DOHH2 (cell line): ENCODE results near the gene TMEM214.

Source experiments
- H3F3A ChIP-seq: fragments of 200-600 bp; sonication (generic), shearing (Covaris generic); 2 replicates; pipeline ENCODE4 v1.6.0; 2016; ENCODE audit warnings: antibody characterized with exemption, mild to moderate bottlenecking; ENCODE audit not compliant: control insufficient read depth, insufficient read depth
- H3K27ac ChIP-seq: fragments of 200-600 bp; sonication (generic); 2 replicates; pipeline ENCODE4 v1.5.1; 2014; ENCODE audit warnings: low read depth, mild to moderate bottlenecking, low read length, moderate library complexity
- H3K27me3 ChIP-seq: fragments of 200-600 bp; sonication (generic); 2 replicates; pipeline ENCODE4 v1.6.1; 2014; ENCODE audit warnings: mild to moderate bottlenecking, low read length, mixed read lengths; ENCODE audit not compliant: control insufficient read depth
- H3K36me3 ChIP-seq: fragments of 200-600 bp; sonication (generic); 2 replicates; pipeline ENCODE4 v1.6.1; 2014; ENCODE audit warnings: mild to moderate bottlenecking, low read length, moderate library complexity, mixed read lengths; ENCODE audit not compliant: control insufficient read depth
- H3K4me1 ChIP-seq: fragments of 200-600 bp; sonication (generic); 2 replicates; pipeline ENCODE4 v1.6.1; 2014; ENCODE audit warnings: mild to moderate bottlenecking, low read length, mixed read lengths; ENCODE audit not compliant: control insufficient read depth
- H3K4me2 ChIP-seq: fragments of 200-600 bp; sonication (generic); 2 replicates; pipeline ENCODE4 v1.6.0; 2014; ENCODE audit warnings: mild to moderate bottlenecking, low read length, moderate library complexity
- H3K4me3 ChIP-seq: fragments of 200-600 bp; sonication (generic); 2 replicates; pipeline ENCODE4 v1.5.1; 2014; ENCODE audit warnings: mild to moderate bottlenecking, low read length, mixed read lengths
- H3K79me2 ChIP-seq: fragments of 200-600 bp; sonication (generic); 2 replicates; pipeline ENCODE4 v1.6.1; 2014; ENCODE audit warnings: mild to moderate bottlenecking, low read length, mixed read lengths; ENCODE audit not compliant: control insufficient read depth
- H3K9me2 ChIP-seq: fragments of 200-600 bp; sonication (generic); replicated peaks from 2 replicates; pipeline ENCODE4 v1.6.1; 2014; ENCODE audit warnings: mild to moderate bottlenecking, low read length, mixed read lengths; ENCODE audit not compliant: control insufficient read depth
- H3K9me3 ChIP-seq: fragments of 200-600 bp; sonication (generic); 2 replicates; pipeline ENCODE4 v1.6.1; 2014; ENCODE audit warnings: antibody characterized with exemption, low read length, mixed read lengths; ENCODE audit not compliant: control insufficient read depth, insufficient read depth
- H4K20me1 ChIP-seq: fragments of 200-600 bp; sonication (generic); 2 replicates; pipeline ENCODE4 v1.6.0; 2014; ENCODE audit warnings: low read depth, mild to moderate bottlenecking, antibody characterized with exemption, low read length, moderate library complexity; ENCODE audit not compliant: control insufficient read depth, insufficient read depth
- EZH2phosphoT487 ChIP-seq: fragments of 200-600 bp; sonication (generic); IDR thresholded peaks from 2 replicates; pipeline ENCODE4 v1.6.1; 2017; ENCODE audit warnings: borderline replicate concordance, mild to moderate bottlenecking, antibody characterized with exemption, low read length, moderate library complexity, mixed read lengths
- TF ChIP-seq, protein P1 (sequence below): fragments of 200-600 bp; sonication (generic); IDR thresholded peaks from one replicate; pipeline ENCODE4 v1.5.1; 2014; ENCODE audit warnings: antibody characterized with exemption, mild to moderate bottlenecking, low read depth, low read length; ENCODE audit not compliant: poor library complexity, severe bottlenecking

Gene TMEM214

GRCh38 chr2:27000228-27000627, 32.5 kb upstream of the TMEM214 start:
- Histone ChIP-seq H3K27ac (no peak overlapping the region), H3K4me3 (no peak overlapping the region), H3K79me2 (no peaks in the 10 kb centered on the region), H3K4me2 (no peak overlapping the region), H3K4me1 (no peaks in the 10 kb centered on the region), H3F3A (no peaks in the 10 kb centered on the region), H3K36me3 (no peaks in the 10 kb centered on the region), H3K9me2 (no peaks in the 10 kb centered on the region), H3K9me3 (no peaks in the 10 kb centered on the region), H4K20me1 (no peaks in the 10 kb centered on the region), H3K27me3 (peaks cover 28% of the 10 kb centered on the region)
- TF ChIP-seq, protein P1, sequence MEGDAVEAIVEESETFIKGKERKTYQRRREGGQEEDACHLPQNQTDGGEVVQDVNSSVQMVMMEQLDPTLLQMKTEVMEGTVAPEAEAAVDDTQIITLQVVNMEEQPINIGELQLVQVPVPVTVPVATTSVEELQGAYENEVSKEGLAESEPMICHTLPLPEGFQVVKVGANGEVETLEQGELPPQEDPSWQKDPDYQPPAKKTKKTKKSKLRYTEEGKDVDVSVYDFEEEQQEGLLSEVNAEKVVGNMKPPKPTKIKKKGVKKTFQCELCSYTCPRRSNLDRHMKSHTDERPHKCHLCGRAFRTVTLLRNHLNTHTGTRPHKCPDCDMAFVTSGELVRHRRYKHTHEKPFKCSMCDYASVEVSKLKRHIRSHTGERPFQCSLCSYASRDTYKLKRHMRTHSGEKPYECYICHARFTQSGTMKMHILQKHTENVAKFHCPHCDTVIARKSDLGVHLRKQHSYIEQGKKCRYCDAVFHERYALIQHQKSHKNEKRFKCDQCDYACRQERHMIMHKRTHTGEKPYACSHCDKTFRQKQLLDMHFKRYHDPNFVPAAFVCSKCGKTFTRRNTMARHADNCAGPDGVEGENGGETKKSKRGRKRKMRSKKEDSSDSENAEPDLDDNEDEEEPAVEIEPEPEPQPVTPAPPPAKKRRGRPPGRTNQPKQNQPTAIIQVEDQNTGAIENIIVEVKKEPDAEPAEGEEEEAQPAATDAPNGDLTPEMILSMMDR = no peak
- TF ChIP-seq EZH2phosphoT487 = no peak

DNA sequence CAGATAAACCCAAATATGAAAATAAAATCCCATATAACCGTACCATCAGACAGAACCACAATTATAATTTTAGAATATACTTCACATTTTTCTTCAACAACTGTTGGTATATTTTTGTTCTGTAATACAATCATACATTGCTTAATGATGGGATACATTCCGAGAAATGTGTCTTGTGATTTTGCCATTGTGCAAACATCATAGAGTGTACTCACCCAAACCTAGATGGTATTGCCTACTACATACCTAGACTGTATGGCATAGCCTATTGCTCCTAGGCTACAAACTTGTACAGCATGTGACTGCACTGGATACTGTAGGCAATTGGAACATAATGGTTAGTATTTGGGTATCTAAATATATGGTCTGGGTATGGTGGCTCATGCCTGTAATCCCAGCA, 31.8 kb upstream of the TMEM214 start:
- no peaks in the 10 kb centered on the region for H3K79me2 ChIP-seq
- no peaks in the 10 kb centered on the region for H3F3A ChIP-seq
- H4K20me1 ChIP-seq = no peaks in the 10 kb centered on the region
- no peaks in the 10 kb centered on the region for H3K9me2 ChIP-seq
- no peak overlapping the region for H3K4me3 ChIP-seq
- TF ChIP-seq, protein P1 = no peak
- TF ChIP-seq EZH2phosphoT487 = no peak
- no peaks in the 10 kb centered on the region for H3K4me1 ChIP-seq
- no peak overlapping the region for H3K27ac ChIP-seq
- no peaks in the 10 kb centered on the region for H3K9me3 ChIP-seq
- H3K4me2 ChIP-seq = no peak overlapping the region
- H3K27me3 ChIP-seq = peaks cover 32% of the 10 kb centered on the region
- no peaks in the 10 kb centered on the region for H3K36me3 ChIP-seq

DNA sequence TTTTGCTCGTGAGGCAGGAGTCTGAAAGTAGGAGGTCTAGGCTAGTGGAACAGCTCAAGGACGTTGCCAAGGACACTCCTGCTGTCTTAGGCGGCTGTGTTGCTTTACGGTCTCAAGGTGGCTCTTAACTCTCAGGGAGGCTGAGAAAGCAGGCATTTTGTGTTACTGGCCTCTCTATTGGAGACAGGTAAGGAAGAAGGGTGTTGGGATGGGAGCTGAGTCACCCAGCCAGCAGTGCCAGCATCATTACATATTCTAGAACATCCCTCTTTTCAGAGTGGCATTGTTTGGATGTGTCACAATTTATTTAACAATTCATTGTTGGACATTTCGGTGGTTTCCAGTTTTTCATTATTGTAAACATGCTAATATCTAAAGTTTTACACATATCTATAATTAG, 30.8 kb upstream of the TMEM214 start:
- Histone ChIP-seq H3F3A (no peaks in the 10 kb centered on the region), H3K9me2 (no peaks in the 10 kb centered on the region), H3K36me3 (no peaks in the 10 kb centered on the region), H3K4me1 (no peaks in the 10 kb centered on the region), H3K9me3 (no peaks in the 10 kb centered on the region), H3K79me2 (no peaks in the 10 kb centered on the region), H3K4me2 (no peak overlapping the region), H3K4me3 (no peak overlapping the region), H3K27ac (no peak overlapping the region), H3K27me3 (peaks cover 36% of the 10 kb centered on the region), H4K20me1 (no peaks in the 10 kb centered on the region)
- TF ChIP-seq, protein P1 = no peak
- TF ChIP-seq EZH2phosphoT487 = no peak

GRCh38 chr2:27003007-27003406, 29.8 kb upstream of the TMEM214 start:
- Histone ChIP-seq H3K79me2 (no peaks in the 10 kb centered on the region), H3K4me3 (no peak overlapping the region), H3F3A (no peaks in the 10 kb centered on the region), H3K9me2 (no peaks in the 10 kb centered on the region), H3K4me1 (no peaks in the 10 kb centered on the region), H3K27me3 (peaks cover 41% of the 10 kb centered on the region), H3K4me2 (no peak overlapping the region), H3K36me3 (no peaks in the 10 kb centered on the region), H4K20me1 (no peaks in the 10 kb centered on the region), H3K9me3 (no peaks in the 10 kb centered on the region), H3K27ac (no peak overlapping the region)
- TF ChIP-seq EZH2phosphoT487 = no peak
- TF ChIP-seq, protein P1 = no peak
